ENCODE data around the gene FGD6.
A peak's percentile ranks its signal among the peaks of the same experiment; 100 is the strongest.

FGD6 gene

DNA sequence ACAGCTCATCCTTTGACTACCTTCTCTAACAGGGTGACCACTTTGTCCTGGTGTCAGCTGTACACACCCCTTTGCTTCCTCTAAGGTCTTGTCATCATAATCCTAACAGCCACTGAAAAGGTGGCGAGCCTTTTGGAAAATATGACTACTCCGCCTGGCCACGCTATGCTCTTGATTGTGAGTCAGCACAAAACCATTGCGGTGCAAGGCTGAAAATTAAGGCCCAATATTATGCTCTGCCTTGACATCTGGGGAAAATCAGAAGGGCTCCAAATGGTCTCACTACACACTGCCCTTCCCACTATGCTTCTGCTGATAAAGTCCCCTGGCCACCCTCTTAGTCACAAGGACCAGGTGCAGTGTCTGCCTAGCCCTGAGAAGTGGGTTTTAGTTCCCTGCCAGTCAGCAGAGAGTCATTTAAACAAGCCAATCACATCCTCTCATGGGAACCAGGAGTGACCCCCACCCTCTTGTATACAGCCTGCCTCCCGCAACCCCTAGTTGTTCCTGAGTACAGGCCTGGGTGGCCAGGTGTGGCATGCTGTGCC is 34.3 kb downstream of the FGD6 start:
- TF ChIP-seq ZFP30 (CRISPR knock-in tag; IDR thresholded peaks at IDR 0.05), result no peak
- TF ChIP-seq TOX (CRISPR knock-in tag; IDR thresholded peaks at IDR 0.05; ENCODE audit: borderline replicate concordance), result no peak
- no peak for TF ChIP-seq ZFP3 (CRISPR knock-in tag; IDR thresholded peaks at IDR 0.05)
- TF ChIP-seq OSR1 (CRISPR knock-in tag; IDR thresholded peaks at IDR 0.05), result no peak
- TF ChIP-seq ZC3H10 (CRISPR knock-in tag; IDR thresholded peaks at IDR 0.05), result no peak
- no peak for TF ChIP-seq TCF4 (CRISPR knock-in tag; IDR thresholded peaks at IDR 0.05; ENCODE audit: borderline replicate concordance)
- TF ChIP-seq RARB (CRISPR knock-in tag; IDR thresholded peaks at IDR 0.05), result no peak
- TF ChIP-seq, protein P1, sequence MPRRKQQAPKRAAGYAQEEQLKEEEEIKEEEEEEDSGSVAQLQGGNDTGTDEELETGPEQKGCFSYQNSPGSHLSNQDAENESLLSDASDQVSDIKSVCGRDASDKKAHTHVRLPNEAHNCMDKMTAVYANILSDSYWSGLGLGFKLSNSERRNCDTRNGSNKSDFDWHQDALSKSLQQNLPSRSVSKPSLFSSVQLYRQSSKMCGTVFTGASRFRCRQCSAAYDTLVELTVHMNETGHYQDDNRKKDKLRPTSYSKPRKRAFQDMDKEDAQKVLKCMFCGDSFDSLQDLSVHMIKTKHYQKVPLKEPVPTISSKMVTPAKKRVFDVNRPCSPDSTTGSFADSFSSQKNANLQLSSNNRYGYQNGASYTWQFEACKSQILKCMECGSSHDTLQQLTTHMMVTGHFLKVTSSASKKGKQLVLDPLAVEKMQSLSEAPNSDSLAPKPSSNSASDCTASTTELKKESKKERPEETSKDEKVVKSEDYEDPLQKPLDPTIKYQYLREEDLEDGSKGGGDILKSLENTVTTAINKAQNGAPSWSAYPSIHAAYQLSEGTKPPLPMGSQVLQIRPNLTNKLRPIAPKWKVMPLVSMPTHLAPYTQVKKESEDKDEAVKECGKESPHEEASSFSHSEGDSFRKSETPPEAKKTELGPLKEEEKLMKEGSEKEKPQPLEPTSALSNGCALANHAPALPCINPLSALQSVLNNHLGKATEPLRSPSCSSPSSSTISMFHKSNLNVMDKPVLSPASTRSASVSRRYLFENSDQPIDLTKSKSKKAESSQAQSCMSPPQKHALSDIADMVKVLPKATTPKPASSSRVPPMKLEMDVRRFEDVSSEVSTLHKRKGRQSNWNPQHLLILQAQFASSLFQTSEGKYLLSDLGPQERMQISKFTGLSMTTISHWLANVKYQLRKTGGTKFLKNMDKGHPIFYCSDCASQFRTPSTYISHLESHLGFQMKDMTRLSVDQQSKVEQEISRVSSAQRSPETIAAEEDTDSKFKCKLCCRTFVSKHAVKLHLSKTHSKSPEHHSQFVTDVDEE (CRISPR knock-in tag; IDR thresholded peaks at IDR 0.05), result no peak
- TF ChIP-seq, protein P2, sequence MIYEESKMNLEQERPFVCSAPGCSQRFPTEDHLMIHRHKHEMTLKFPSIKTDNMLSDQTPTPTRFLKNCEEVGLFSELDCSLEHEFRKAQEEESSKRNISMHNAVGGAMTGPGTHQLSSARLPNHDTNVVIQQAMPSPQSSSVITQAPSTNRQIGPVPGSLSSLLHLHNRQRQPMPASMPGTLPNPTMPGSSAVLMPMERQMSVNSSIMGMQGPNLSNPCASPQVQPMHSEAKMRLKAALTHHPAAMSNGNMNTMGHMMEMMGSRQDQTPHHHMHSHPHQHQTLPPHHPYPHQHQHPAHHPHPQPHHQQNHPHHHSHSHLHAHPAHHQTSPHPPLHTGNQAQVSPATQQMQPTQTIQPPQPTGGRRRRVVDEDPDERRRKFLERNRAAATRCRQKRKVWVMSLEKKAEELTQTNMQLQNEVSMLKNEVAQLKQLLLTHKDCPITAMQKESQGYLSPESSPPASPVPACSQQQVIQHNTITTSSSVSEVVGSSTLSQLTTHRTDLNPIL (CRISPR knock-in tag; IDR thresholded peaks at IDR 0.05; ENCODE audit: low read depth), result no peak
- TF ChIP-seq PPARA (CRISPR knock-in tag; IDR thresholded peaks at IDR 0.05; ENCODE audit: borderline replicate concordance), result no peak
- TF ChIP-seq ZNF70 (CRISPR knock-in tag; IDR thresholded peaks at IDR 0.05), result no peak
- no peak for TF ChIP-seq BACH2 (CRISPR knock-in tag; IDR thresholded peaks at IDR 0.05; ENCODE audit: borderline replicate concordance)
- TF ChIP-seq ZNF8 (CRISPR knock-in tag; IDR thresholded peaks at IDR 0.05), result no peak
- TF ChIP-seq POU6F1 (CRISPR knock-in tag; IDR thresholded peaks at IDR 0.05; ENCODE audit: borderline replicate concordance, low read depth), result no peak

GRCh38 chr12:95181103-95181502 is 36.2 kb downstream of the FGD6 start:
- TF ChIP-seq RARB (CRISPR knock-in tag; IDR thresholded peaks at IDR 0.05) (no peak), ISL1 (CRISPR knock-in tag; IDR thresholded peaks at IDR 0.05) (no peak), ZNF8 (CRISPR knock-in tag; IDR thresholded peaks at IDR 0.05) (no peak)
- TF ChIP-seq, protein P1 (CRISPR knock-in tag; IDR thresholded peaks at IDR 0.05), result no peak
- no peak for ATAC-seq

More for the DNA sequence above, 34.3 kb downstream of the FGD6 start:
- peak; percentile 95 for ATAC-seq

GRCh38 chr12:95179011-95179410 is 38.3 kb downstream of the FGD6 start:
- no peak for TF ChIP-seq ZC3H10 (CRISPR knock-in tag; IDR thresholded peaks at IDR 0.05)
- TF ChIP-seq PPARA (CRISPR knock-in tag; IDR thresholded peaks at IDR 0.05; ENCODE audit: borderline replicate concordance), result no peak
- TF ChIP-seq ZFP3 (CRISPR knock-in tag; IDR thresholded peaks at IDR 0.05), result no peak
- no peak for TF ChIP-seq TCF4 (CRISPR knock-in tag; IDR thresholded peaks at IDR 0.05; ENCODE audit: borderline replicate concordance)
- TF ChIP-seq GLIS3 (CRISPR knock-in tag; IDR thresholded peaks at IDR 0.05), result no peak
- no peak for TF ChIP-seq TOX (CRISPR knock-in tag; IDR thresholded peaks at IDR 0.05; ENCODE audit: borderline replicate concordance)
- no peak for TF ChIP-seq ISL1 (CRISPR knock-in tag; IDR thresholded peaks at IDR 0.05)
- no peak for TF ChIP-seq OSR1 (CRISPR knock-in tag; IDR thresholded peaks at IDR 0.05)
- TF ChIP-seq CSDC2 (CRISPR knock-in tag; IDR thresholded peaks at IDR 0.05), result no peak
- TF ChIP-seq RARB (CRISPR knock-in tag; IDR thresholded peaks at IDR 0.05), result no peak
- no peak for TF ChIP-seq ZNF70 (CRISPR knock-in tag; IDR thresholded peaks at IDR 0.05)
- TF ChIP-seq BACH2 (CRISPR knock-in tag; IDR thresholded peaks at IDR 0.05; ENCODE audit: borderline replicate concordance), result no peak
- no peak for ATAC-seq

GRCh38 chr12:95178136-95178535 is 39.1 kb downstream of the FGD6 start:
- no peak for ATAC-seq

More at GRCh38 chr12:95178136-95178535, 39.1 kb downstream of the FGD6 start:
- TF ChIP-seq TOX (CRISPR knock-in tag; IDR thresholded peaks at IDR 0.05; ENCODE audit: borderline replicate concordance) (no peak), ZFP30 (CRISPR knock-in tag; IDR thresholded peaks at IDR 0.05) (no peak), ESRRG (CRISPR knock-in tag; IDR thresholded peaks at IDR 0.05) (no peak)
